Measurements from ENCODE around the gene CD300E.

Gene CD300E, protein sequence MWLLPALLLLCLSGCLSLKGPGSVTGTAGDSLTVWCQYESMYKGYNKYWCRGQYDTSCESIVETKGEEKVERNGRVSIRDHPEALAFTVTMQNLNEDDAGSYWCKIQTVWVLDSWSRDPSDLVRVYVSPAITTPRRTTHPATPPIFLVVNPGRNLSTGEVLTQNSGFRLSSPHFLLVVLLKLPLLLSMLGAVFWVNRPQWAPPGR

GRCh38 chr17:74623693-74624093 is at the start of gene CD300E:
CD300E (minus strand) TSS chr17:74623738; CDS start chr17:74623621, 117 bp downstream.
- TF ChIP-seq GATA2 (IDR thresholded peaks at IDR 0.05; ENCODE audit: low read depth, low read length): no peak
- no peak for TF ChIP-seq GATA3 (IDR thresholded peaks at IDR 0.05; ENCODE audit: low read depth, low read length)

DNA sequence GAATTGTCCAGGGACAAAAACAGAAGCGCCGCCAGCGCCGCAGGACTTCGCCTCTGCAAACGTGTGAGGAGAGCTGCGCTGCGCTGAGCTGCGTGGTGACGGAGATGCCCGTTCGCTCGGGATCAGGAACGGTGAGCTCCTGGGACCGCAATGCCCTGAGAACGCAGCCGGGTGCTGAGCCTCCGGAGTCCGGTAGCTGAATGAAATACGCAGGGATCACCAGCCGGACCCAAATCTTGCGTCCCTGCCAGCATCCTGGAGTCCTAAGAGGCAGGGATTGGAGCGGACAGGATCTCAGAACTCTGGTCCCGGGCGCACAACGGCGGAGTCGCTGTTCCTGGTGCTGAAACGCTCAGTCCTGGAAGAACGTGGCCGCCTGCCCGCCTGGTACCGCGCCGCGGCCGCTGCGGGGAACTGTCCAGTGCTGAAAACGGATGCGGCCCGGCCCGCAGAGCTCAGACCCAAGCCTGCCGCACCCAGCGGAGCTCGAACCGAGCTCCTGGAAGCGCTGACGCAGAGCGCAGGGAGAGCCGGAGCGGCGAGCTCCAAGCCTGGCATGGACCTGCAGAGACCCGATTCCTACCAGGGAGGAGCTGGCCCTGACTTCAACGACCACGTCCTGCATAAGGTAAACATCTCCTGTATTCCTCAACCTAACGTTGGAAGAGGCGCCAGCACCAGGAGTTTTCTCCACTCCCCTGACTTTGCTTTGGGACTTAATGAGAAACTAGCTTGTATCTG is 47.7 kb upstream of the CD300E start:
- no peak for TF ChIP-seq GATA3 (IDR thresholded peaks at IDR 0.05; ENCODE audit: low read depth, low read length)
- TF ChIP-seq GATA2 (IDR thresholded peaks at IDR 0.05; ENCODE audit: low read depth, low read length): no peak

DNA sequence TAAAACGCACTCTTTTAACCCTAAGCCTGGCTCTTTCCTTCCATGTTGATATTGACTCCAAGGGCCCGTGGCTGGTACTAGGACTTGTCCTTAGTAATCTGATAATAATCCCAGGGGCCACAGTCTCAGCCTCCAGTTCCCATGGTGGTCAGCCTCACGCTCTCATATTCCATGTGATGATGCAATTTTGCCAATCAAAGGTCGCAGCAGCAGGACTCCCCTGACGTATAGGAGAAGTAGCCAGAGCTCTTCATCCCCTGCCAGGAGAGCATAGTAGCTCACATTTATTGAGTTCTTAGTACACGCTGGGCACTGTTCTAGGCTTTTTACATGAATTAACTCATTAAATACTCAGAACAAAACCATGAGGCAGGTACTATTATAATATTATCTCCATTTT is 46.8 kb upstream of the CD300E start:
- TF ChIP-seq GATA2 (IDR thresholded peaks at IDR 0.05; ENCODE audit: low read depth, low read length) (no peak), GATA3 (IDR thresholded peaks at IDR 0.05; ENCODE audit: low read depth, low read length) (no peak)

DNA sequence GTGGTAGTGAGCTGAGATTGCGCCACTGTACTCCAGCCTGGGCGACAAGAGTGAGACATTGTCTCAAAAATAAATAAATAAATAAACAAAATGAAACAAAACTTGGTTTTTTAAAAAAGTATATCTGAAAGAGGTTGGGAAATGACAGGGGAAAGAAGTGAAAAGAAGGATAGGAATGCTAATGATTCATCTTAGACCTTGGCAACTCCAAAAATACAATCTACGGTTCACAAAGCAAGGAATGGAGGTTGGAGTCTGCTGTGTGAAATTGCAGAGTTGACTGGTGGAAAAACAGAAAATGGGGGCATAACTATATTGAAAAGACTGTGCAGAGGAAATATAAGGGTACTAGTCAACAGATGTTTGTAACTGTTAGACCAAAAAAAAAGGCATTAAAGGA is 40.0 kb upstream of the CD300E start:
- TF ChIP-seq GATA2 (IDR thresholded peaks at IDR 0.05; ENCODE audit: low read depth, low read length) (no peak), GATA3 (IDR thresholded peaks at IDR 0.05; ENCODE audit: low read depth, low read length) (no peak)

DNA sequence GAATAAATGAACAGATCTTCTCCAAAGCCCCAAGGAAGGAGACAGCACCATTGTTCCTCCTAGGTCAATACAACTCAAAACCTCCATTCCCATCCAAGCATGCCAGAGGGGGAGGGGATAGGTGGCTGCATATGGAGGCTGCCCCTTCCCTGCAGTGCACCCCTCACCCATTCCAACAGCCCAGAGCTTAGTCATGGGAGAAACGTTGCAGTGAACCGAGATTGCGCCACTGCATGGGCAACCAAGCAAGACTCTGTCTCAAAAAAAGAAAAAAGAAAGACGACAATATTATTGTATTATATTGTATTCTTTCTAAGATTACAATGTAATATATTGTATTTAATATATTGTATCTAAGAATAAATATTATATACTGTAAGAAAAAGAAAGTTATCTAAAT is 36.4 kb upstream of the CD300E start:
- TF ChIP-seq GATA3 (IDR thresholded peaks at IDR 0.05; ENCODE audit: low read depth, low read length) (no peak), GATA2 (IDR thresholded peaks at IDR 0.05; ENCODE audit: low read depth, low read length) (no peak)

DNA sequence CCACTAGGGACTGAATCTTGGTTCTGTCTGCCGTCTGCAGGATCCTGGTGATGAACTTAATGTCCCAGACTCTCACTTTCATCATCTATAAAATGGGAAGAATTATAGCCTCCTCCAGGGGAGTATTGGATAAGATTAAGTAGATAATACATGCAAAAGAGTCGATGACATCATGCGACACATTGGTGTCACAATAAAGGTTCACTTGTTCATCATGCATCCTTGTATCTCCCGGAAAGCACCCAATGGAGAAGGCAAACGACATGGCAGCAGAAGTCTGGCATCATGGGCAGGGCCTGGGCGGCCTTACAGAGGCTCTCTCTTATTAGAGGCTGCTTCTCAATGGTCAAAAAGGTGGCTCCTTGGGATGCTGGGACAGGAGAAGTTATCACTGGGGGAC is 35.1 kb upstream of the CD300E start:
- TF ChIP-seq GATA3 (IDR thresholded peaks at IDR 0.05; ENCODE audit: low read depth, low read length): no peak
- no peak for TF ChIP-seq GATA2 (IDR thresholded peaks at IDR 0.05; ENCODE audit: low read depth, low read length)

GRCh38 chr17:74654742-74655141 is 31.2 kb upstream of the CD300E start:
- TF ChIP-seq GATA2 (IDR thresholded peaks at IDR 0.05; ENCODE audit: low read depth, low read length) (no peak), GATA3 (IDR thresholded peaks at IDR 0.05; ENCODE audit: low read depth, low read length) (no peak)

DNA sequence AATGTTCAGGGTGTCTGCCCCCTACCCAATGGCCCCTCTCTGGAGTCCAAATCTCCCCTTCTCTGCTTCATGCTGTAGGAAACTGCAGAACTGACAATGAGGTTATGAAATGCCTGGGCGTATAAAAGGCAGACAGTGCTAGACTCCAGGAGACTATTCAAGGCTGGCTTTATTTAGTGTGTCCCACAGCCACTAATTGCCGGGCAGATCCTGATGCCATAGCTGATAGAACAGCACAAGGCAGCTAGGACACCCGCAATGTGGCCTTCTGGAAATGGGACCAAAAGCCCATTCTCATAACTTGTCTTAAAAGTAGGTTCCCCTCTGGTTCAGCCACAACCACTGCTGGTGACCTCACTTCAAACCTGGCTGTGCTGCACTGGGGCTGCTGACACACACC is 28.5 kb upstream of the CD300E start:
- TF ChIP-seq GATA3 (IDR thresholded peaks at IDR 0.05; ENCODE audit: low read depth, low read length) (peak; percentile 80), GATA2 (IDR thresholded peaks at IDR 0.05; ENCODE audit: low read depth, low read length) (peak; percentile 92)

DNA sequence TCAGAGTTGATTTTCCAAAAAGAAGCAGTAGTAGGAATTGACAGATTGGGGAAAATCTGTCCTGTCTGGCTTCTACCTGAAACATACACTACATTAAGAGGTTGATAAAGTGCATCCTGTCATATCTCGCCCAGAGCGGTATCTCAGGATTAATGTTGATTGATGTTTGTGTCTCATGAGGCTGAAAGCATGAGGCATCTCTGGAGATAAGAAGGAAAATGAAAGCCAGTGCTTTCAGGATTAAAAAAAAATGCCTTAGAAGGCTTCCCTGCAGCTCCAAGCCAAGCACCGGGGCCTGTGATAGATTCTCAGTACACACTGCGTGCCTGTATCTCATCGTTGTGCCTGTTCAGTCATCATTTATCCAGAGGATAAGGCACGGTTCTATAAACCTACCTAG is 26.4 kb upstream of the CD300E start:
- no peak for TF ChIP-seq GATA3 (IDR thresholded peaks at IDR 0.05; ENCODE audit: low read depth, low read length)
- TF ChIP-seq GATA2 (IDR thresholded peaks at IDR 0.05; ENCODE audit: low read depth, low read length): peak; percentile 89

DNA sequence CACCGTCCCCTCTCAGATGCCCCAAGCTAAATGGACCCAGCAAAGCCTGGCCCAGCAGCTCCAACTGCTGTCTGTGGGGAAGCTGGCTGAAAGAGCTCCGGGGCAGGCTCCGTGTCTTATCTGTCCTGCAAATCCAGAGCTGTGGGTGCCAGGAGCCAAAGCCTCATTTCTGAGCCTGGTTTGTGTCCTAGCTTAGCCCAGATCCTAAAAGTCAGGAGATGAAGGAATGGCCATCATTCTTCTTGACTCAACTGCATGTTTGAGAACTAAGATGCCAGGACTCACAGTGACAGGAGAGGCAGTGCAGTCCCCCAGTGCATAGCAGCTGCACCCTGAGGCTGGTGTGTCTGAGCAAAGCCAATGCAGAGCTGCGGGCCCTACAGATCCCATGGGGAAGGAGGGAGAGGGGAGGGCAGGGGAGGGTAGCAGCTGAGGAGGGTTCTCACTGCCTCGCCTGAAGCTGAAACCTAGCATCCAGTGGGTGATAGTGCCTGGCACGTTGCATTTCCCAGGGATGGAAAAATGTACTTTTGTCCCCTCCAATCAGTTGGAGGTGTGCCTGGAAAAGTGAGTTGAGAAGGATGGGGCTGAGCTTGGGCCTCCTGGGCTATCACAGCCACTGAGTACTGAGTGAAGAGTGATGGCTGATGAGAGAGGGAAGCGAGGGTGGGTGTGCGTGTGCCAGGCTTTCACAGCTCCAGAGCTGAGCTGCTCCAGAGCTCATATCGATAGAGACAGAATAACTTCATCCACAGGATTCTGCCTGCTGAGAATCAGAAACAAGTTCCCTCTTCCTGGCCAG is 24.5 kb upstream of the CD300E start:
- TF ChIP-seq GATA2 (IDR thresholded peaks at IDR 0.05; ENCODE audit: low read depth, low read length): peak; percentile 96
- peak; percentile 61; the same call in 1 of the 2 replicates for TF ChIP-seq GATA3 (IDR thresholded peaks at IDR 0.05; ENCODE audit: low read depth, low read length)

GRCh38 chr17:74646231-74646630 is 22.7 kb upstream of the CD300E start:
- TF ChIP-seq GATA3 (IDR thresholded peaks at IDR 0.05; ENCODE audit: low read depth, low read length) (no peak), GATA2 (IDR thresholded peaks at IDR 0.05; ENCODE audit: low read depth, low read length) (no peak)

- TF ChIP-seq GATA2 (IDR thresholded peaks at IDR 0.05; ENCODE audit: low read depth, low read length): no peak
Observed at GRCh38 chr17:74645010-74645409, 21.5 kb upstream of the CD300E start.

GRCh38 chr17:74644419-74644818 is 20.9 kb upstream of the CD300E start:
- TF ChIP-seq GATA3 (IDR thresholded peaks at IDR 0.05; ENCODE audit: low read depth, low read length) (no peak), GATA2 (IDR thresholded peaks at IDR 0.05; ENCODE audit: low read depth, low read length) (no peak)

DNA sequence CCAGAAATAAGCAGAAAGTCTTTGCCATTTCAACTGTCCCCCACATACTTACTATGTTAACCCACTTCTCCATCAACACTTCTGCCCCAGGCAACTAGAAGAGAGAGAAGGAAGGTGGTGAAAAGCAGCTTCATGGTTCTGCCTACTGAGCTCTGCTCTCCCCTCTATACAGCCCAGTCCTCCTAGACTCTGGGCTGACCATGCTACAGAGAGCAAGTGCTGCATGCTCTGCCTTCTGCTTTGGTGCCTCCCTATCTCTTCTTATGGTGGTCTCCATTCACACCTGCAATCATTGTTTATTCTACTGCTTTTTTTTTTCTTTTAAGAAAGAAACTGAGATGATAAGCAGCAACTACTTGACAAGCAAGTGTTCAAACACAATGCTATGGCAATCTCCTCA is 20.3 kb upstream of the CD300E start:
- TF ChIP-seq GATA3 (IDR thresholded peaks at IDR 0.05; ENCODE audit: low read depth, low read length) (no peak), GATA2 (IDR thresholded peaks at IDR 0.05; ENCODE audit: low read depth, low read length) (no peak)

Data from SH-SY5Y (cell line).